ENCODE results near the gene SLC10A7. TPM values are rescaled to one million over a fixed set of nuclear protein-coding genes. Genes with fewer than 3 reads are reported as not detected.

The SLC10A7 gene
- total and polyA plus RNA-seq, 2 of the 13 experiments (the other 11 are each of a cell fraction or from before 2014, with no cell fraction given), result 18.5 to 18.8 TPM

DNA sequence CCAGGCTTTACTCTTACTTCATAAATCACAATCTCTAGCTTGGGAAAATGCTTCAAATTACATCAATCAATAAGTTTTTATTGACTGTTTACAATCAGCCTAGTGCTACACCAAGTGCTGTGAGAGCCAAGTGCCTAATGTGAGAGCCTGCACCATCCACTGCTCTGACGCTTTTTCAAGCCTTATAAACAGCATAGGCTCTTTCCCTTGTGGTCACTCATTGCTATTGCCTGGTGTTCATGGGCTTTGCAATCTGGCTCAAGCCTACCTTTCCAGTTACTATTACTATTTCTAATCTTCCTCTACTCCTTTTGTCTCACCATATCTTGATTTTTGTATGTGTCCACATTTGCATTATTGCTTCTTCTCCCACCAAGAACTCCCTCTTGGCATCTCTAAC lies 230.4 kb downstream of the SLC10A7 start:
- ChIA-PET POLR2A (no interaction called here), CTCF (ENCODE audit: low intra/inter-chr PET ratio, low total read pairs) (no interaction called here)
- WGBS (ENCODE audit: low lambda C conversion rate), result 100% methylated on average over 1 of the region's 1 CpG
- Histone ChIP-seq H3K4me1 (ENCODE audit: insufficient read depth, low read length) (no peaks in the 10 kb centered on the region), H3K79me2 (ENCODE audit: insufficient read depth, low read length) (no peaks in the 10 kb centered on the region), H4K20me1 (ENCODE audit: insufficient read depth, low read length) (no peaks in the 10 kb centered on the region), H3K9me3 (ENCODE audit: low read length) (no peaks in the 10 kb centered on the region), H2AFZ (ENCODE audit: low read length) (no peak overlapping the region), H3K9ac (ENCODE audit: insufficient read depth, low read depth, low read length) (no peak overlapping the region), H3K4me2 (ENCODE audit: low read depth, low read length) (no peak overlapping the region), H3K36me3 (replicated peaks in 1 of 2; ENCODE audit: control insufficient read depth in 1 of 2, insufficient read depth in 2 of 2, low read length in 2 of 2) (0 out of 5 replicates have a peak, but pooled peaks cover 0 to 2% of the 10 kb centered on the region in 2 experiments), H3K27me3 (ENCODE audit: control insufficient read depth in 1 of 2, insufficient read depth in 2 of 2, low read length in 2 of 2) (no peaks in the 10 kb centered on the region), H3K27ac (ENCODE audit: extremely low read length, insufficient read depth, low read length) (no peak overlapping the region), H3K4me3 (replicated peaks in 1 of 3; ENCODE audit: insufficient read depth in 1 of 3, low read depth in 2 of 3, low read length in 3 of 3) (no peak overlapping the region)
- BruUV-seq (replicated peaks), result no TSS peak
- FAIRE-seq (no peak), ATAC-seq (0 out of 3 replicates have a peak, but pooled peaks have one; percentile 33), DNase-seq (ENCODE audit: low spot score) (no peak)
- intact Hi-C loops (cut with micrococcal nuclease; ENCODE audit: unreplicated experiment), result loop anchor here (2.0 kb wide), 1 partner anchor 31 kb away; no protein-coding TSS in a partner anchor
- no peak for TF ChIP-seq KAT2B (IDR thresholded peaks at IDR 0.05; ENCODE audit: borderline replicate concordance, low read depth, low read length)
- TF ChIP-seq TOE1 (CRISPR knock-in tag; IDR thresholded peaks at IDR 0.05), result no peak
- no peak for TF ChIP-seq ZFP36L2 (CRISPR knock-in tag; IDR thresholded peaks at IDR 0.05)
- no peak for TF ChIP-seq PHF8 (CRISPR knock-in tag; IDR thresholded peaks at IDR 0.05)
- TF ChIP-seq FOXP1 (IDR thresholded peaks at IDR 0.05), result no peak
- TF ChIP-seq FOXP1 (CRISPR knock-in tag; IDR thresholded peaks at IDR 0.05), result no peak
- no peak for TF ChIP-seq U2AF1 (optimal IDR thresholded peaks at IDR 0.05; ENCODE audit: low read depth, low read length)
- no peak for TF ChIP-seq ZFP36L1 (CRISPR knock-in tag; IDR thresholded peaks at IDR 0.05)
- TF ChIP-seq, protein P1, sequence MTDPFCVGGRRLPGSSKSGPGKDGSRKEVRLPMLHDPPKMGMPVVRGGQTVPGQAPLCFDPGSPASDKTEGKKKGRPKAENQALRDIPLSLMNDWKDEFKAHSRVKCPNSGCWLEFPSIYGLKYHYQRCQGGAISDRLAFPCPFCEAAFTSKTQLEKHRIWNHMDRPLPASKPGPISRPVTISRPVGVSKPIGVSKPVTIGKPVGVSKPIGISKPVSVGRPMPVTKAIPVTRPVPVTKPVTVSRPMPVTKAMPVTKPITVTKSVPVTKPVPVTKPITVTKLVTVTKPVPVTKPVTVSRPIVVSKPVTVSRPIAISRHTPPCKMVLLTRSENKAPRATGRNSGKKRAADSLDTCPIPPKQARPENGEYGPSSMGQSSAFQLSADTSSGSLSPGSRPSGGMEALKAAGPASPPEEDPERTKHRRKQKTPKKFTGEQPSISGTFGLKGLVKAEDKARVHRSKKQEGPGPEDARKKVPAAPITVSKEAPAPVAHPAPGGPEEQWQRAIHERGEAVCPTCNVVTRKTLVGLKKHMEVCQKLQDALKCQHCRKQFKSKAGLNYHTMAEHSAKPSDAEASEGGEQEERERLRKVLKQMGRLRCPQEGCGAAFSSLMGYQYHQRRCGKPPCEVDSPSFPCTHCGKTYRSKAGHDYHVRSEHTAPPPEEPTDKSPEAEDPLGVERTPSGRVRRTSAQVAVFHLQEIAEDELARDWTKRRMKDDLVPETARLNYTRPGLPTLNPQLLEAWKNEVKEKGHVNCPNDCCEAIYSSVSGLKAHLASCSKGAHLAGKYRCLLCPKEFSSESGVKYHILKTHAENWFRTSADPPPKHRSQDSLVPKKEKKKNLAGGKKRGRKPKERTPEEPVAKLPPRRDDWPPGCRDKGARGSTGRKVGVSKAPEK (CRISPR knock-in tag; IDR thresholded peaks at IDR 0.05; ENCODE audit: borderline replicate concordance), result no peak
- TF ChIP-seq ONECUT2 (CRISPR knock-in tag; IDR thresholded peaks at IDR 0.05), result no peak
- no peak for TF ChIP-seq SMAD3 (CRISPR knock-in tag; IDR thresholded peaks at IDR 0.05)
- TF ChIP-seq NPAS2 (CRISPR knock-in tag; IDR thresholded peaks at IDR 0.05; ENCODE audit: borderline replicate concordance), result no peak
- TF ChIP-seq, protein P2, sequence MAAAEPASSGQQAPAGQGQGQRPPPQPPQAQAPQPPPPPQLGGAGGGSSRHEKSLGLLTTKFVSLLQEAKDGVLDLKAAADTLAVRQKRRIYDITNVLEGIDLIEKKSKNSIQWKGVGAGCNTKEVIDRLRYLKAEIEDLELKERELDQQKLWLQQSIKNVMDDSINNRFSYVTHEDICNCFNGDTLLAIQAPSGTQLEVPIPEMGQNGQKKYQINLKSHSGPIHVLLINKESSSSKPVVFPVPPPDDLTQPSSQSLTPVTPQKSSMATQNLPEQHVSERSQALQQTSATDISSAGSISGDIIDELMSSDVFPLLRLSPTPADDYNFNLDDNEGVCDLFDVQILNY (CRISPR knock-in tag; conservative IDR thresholded peaks at IDR 0.05), result no peak
- no peak for TF ChIP-seq HOXA5 (CRISPR knock-in tag; IDR thresholded peaks at IDR 0.05)
- no peak for TF ChIP-seq ZNF496 (CRISPR knock-in tag; IDR thresholded peaks at IDR 0.05; ENCODE audit: insufficient replicate concordance)
- TF ChIP-seq ZNF775 (CRISPR knock-in tag; IDR thresholded peaks at IDR 0.05; ENCODE audit: borderline replicate concordance), result no peak
- TF ChIP-seq, protein P3, sequence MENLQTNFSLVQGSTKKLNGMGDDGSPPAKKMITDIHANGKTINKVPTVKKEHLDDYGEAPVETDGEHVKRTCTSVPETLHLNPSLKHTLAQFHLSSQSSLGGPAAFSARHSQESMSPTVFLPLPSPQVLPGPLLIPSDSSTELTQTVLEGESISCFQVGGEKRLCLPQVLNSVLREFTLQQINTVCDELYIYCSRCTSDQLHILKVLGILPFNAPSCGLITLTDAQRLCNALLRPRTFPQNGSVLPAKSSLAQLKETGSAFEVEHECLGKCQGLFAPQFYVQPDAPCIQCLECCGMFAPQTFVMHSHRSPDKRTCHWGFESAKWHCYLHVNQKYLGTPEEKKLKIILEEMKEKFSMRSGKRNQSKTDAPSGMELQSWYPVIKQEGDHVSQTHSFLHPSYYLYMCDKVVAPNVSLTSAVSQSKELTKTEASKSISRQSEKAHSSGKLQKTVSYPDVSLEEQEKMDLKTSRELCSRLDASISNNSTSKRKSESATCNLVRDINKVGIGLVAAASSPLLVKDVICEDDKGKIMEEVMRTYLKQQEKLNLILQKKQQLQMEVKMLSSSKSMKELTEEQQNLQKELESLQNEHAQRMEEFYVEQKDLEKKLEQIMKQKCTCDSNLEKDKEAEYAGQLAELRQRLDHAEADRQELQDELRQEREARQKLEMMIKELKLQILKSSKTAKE (CRISPR knock-in tag; IDR thresholded peaks at IDR 0.05; ENCODE audit: borderline replicate concordance), result no peak
- TF ChIP-seq CBX2 (IDR thresholded peaks at IDR 0.05; ENCODE audit: low read depth, low read length), result no peak
- TF ChIP-seq CBX2 (CRISPR knock-in tag; IDR thresholded peaks at IDR 0.05; ENCODE audit: low read depth), result no peak
- no peak for TF ChIP-seq NR1H2 (CRISPR knock-in tag; IDR thresholded peaks at IDR 0.05; ENCODE audit: borderline replicate concordance, low read depth)
- in situ Hi-C loops (cut with HindIII; ENCODE audit: extremely low pct_ligation_motif_present, low pct_unique_long_range_greater_than_20kb), result no loop called here

Measured in HepG2 (cell line).